Measurements from ENCODE around the gene SPACA4.
"Not testable (repeated sequence)": the region's sequence is repeated elsewhere in the genome, so short reads cannot be mapped to it uniquely, and the experiment has no call there.

Gene SPACA4, protein sequence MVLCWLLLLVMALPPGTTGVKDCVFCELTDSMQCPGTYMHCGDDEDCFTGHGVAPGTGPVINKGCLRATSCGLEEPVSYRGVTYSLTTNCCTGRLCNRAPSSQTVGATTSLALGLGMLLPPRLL

GRCh38 chr19:48606463-48607358 is at the start of gene SPACA4:
SPACA4 (plus strand) TSS chr19:48606742; CDS start chr19:48606979, 237 bp downstream.
- no peak for DNase-seq

- no peak for DNase-seq
These were observed 49.7 kb upstream of the SPACA4 start for GRCh38 chr19:48556825-48557224.

- DNase-seq, result no peak
These were observed 48.4 kb upstream of the SPACA4 start for GRCh38 chr19:48558018-48558684.

DNA sequence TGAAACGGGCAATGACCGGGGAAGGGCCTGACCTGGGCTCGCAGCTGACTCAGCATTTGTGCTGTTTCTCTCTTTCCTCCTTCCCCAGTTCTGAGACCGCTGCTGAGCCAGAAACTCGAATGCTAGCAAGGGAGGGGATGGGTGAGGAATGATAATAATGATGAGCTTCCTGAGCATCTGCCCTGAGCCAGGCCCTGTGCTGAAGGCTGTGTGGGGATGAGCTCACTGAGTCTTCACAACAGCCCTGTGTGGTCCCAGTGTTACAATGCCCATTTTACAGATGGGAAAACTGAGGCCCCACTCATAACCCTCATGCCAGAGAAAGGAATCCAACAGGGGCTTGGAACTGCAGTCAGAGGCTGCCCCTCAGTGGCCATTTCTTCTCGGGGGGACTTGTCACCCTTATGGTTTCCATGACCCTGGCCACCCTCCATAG is 46.4 kb upstream of the SPACA4 start:
- DNase-seq, result no peak

DNA sequence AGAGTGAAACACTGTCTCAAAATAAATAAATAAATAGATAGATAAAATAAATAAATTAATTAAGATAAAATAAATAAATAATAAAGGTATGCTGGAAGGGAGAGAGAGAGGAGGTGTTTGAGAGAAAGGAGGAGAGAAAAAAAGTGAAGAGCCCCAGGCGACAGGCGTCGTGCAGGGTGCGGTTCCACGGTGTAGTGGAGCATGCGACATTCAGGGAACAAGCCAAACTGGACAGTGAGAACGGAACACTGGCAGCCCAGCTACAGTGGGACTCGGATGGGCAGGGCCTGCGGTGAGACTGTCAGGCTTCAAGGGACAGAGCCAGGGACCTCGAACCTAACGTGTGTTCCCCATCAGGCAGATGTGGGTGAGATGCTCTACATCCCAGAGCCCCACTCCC is 45.1 kb upstream of the SPACA4 start:
- no peak for DNase-seq

- no peak for DNase-seq
These were observed 41.5 kb upstream of the SPACA4 start for GRCh38 chr19:48565090-48565489.

DNA sequence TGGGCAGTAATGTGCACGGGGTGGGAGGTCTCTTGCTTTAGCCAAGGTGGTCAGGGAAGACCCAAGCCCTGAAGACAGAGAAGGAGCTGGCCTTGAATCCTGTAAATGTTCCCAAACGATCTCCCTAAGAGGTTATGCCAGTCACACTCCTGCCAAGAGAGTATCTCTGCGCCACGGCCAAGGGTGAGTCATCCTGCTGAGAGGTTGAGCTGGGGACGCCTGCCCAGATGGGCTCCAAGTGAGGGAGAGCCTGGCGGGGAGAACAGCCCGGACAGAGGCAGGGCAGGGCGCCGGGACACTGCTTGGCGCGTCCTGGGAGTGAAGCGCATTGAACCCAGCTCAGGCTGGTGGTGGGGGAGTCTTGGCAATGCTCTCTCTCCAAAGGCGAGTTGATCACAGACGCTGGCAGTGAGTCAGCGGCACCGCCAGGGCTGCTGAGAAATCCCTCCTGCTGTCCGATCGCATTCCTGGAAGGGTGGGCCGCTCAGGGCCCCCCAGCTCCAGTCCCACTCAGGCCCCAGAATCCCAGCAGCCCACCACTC is 38.1 kb upstream of the SPACA4 start:
- DNase-seq, result no peak

GRCh38 chr19:48569814-48570213 is 36.7 kb upstream of the SPACA4 start:
- no peak for DNase-seq

- DNase-seq, result no peak
These were observed 35.0 kb upstream of the SPACA4 start for GRCh38 chr19:48571378-48572162.

DNA sequence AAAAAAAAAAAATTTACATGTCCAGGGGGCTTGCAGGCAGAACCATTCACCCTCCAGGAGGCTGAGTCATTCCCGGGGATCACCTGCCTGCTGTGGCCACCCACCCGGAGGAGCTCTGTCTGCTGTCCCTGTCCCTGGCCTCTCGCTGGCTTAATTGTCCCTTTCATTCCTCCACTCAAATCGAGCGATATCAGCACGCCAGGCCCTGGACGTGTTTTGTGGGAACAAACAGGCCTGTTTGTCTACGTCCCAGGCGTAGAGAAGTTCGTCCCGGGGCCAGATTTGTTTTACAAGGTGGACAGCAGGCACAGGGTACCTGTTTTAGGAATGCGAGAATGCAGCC is 33.4 kb upstream of the SPACA4 start:
- no peak for DNase-seq

- DNase-seq, result no peak
These were observed 30.5 kb upstream of the SPACA4 start for GRCh38 chr19:48575931-48576622.

DNA sequence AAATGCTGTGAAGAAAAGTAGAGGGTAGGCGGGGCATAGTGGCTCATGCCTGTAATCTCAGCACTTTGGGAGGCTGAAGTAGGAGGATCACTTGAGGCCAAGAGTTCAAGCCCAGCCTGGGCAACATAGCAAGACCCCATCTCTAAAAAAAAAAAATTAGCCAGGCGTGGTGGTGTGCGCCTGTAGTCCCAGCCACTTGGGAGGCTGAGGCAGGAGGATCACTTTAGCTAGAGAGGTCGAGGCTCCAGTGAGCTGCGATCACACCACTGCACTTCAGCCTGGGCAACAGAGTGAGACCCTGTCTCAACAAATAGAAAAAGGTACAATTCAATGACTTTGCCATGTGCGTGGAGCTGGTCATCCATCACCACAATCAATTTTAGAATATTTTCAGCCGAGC is 28.6 kb upstream of the SPACA4 start:
- not testable (repeated sequence) for DNase-seq

- no peak for DNase-seq
These were observed 27.7 kb upstream of the SPACA4 start for GRCh38 chr19:48578891-48579290.

- no peak for DNase-seq
These were observed 24.4 kb upstream of the SPACA4 start for GRCh38 chr19:48582168-48582567.

GRCh38 chr19:48587387-48587786 is 19.2 kb upstream of the SPACA4 start:
- DNase-seq, result no peak

- DNase-seq, result peak; percentile 91
These were observed 17.7 kb upstream of the SPACA4 start for GRCh38 chr19:48588670-48589401.

- no peak for DNase-seq
These were observed 15.5 kb upstream of the SPACA4 start for GRCh38 chr19:48591021-48591420.

DNA sequence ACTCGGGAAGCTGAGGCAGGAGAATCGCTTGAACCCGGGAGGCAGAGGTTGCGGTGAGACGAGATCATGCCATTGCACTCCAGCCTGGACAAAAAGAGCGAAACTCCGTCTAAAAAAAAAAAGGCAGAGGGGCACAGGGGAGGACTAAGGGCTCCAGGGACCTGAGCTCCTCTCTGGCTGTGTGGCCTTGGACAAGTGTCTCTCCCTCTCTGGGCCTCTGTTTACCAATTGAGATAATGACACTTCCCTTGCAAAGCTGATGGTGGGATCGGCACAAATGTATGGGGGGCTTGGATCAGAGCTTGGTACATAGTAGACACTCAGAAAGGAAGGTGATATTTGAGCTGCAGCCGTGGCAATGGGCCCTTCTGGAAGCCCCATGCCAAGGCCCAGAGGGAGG is 11.4 kb upstream of the SPACA4 start:
- DNase-seq, result no peak

DNA sequence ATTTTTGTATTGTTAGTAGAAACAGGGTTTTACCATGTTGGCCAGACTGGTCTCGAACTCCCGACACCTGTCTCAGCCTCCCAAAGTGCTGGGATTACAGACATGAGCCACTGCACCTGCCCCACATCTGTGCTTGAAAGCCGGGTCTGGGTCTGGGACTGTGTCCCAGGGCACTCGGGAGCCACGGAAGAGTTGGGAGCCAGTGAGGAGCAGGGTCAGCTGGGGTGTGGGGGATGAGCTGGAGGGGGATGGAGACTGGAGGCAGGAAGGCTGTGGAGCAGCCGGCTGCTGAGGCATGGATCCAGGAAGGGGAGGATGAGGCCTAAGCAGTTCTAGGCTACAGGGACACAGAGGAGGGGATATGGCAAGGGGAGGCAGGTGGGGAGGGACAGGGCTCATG is 10.7 kb upstream of the SPACA4 start:
- DNase-seq, result no peak

GRCh38 chr19:48596237-48596636 is 10.3 kb upstream of the SPACA4 start:
- no peak for DNase-seq

DNA sequence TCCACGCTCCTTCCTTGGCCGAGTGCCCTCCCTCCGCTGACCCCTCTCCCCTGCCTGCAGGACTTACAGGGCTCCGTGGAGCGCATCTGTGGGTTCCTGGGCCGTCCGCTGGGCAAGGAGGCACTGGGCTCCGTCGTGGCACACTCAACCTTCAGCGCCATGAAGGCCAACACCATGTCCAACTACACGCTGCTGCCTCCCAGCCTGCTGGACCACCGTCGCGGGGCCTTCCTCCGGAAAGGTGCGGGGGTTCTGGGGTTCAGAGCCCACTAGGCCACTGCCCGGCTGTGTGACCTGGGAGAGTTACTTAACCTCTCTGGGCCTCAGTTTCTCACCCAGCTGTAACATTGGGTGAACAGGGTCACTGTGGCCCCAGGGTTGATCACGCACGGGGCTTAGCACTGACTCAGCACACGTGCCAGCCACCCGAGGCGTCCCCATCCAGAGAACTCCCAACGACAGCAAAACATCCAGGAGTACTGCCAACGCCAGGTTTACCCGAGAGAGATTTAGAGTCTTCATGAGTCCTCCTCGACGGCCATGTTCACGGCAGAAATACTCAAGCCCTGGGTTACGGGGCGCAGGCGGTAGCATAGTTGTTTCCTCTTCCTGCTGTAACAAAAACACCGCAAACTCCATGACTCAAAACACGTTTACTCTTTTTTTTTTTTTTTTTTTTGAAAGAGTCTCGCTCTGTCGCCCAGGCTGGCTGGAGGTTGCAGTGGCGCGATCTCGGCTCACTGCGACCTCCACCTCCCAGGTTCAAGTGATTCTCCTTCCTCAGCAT is 9.7 kb upstream of the SPACA4 start:
- DNase-seq, result peak; percentile 51
